Body of pancreas (tissue), 4 donors: ENCODE data around the gene NCAM1.

Experiments
- POLR2A ChIP-seq, 3 donors: fragments of 450-650 bp; IDR thresholded peaks; one replicate each; pipeline ENCODE4 v1.6.1; 2016; ENCODE audit warnings: antibody characterized with exemption in 3 of 3, mild to moderate bottlenecking in 2 of 3
- TF ChIP-seq, protein P1 (sequence below), 7 experiments: fragments of 450-650 bp in 4 of 7; fragments of 200-600 bp in 3 of 7; sonication (generic) in 3 of 7; IDR thresholded peaks; one replicate each; pipeline ENCODE4 v1.5.1; 2016 to 2019; ENCODE audit warnings: antibody characterized with exemption in 7 of 7

DNA sequence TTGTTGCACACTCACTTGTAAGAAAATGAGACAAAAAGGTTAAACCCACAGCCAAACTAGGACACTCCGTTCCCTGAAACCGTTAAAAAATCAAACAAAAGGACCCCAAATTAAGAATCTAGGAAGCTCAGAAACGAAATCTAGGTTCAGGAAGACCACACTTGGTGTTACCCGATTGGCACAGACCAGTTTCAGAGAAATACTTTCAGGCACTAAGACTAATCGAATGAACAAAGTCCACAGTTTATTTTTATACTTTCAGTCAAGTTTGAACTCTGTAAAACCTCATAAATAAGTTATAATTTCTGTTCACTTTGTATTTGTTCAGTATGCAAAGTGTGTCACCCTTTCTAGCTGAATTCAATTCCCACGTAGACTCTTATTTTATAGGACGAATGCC lies 314.4 kb downstream of the NCAM1 start:
- TF ChIP-seq, protein P1, sequence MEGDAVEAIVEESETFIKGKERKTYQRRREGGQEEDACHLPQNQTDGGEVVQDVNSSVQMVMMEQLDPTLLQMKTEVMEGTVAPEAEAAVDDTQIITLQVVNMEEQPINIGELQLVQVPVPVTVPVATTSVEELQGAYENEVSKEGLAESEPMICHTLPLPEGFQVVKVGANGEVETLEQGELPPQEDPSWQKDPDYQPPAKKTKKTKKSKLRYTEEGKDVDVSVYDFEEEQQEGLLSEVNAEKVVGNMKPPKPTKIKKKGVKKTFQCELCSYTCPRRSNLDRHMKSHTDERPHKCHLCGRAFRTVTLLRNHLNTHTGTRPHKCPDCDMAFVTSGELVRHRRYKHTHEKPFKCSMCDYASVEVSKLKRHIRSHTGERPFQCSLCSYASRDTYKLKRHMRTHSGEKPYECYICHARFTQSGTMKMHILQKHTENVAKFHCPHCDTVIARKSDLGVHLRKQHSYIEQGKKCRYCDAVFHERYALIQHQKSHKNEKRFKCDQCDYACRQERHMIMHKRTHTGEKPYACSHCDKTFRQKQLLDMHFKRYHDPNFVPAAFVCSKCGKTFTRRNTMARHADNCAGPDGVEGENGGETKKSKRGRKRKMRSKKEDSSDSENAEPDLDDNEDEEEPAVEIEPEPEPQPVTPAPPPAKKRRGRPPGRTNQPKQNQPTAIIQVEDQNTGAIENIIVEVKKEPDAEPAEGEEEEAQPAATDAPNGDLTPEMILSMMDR (IDR thresholded peaks at IDR 0.05), result no peak
- TF ChIP-seq POLR2A (IDR thresholded peaks at IDR 0.05), result no peak
